HG03575 (cell line): Measurements from ENCODE around the gene CMTR1.

Experiments used
- ATAC-seq: cut with Tn5 transposase; IDR thresholded peaks from one replicate; pipeline ENCODE4 v1.9.1; 2021; ENCODE audit not compliant: unreplicated experiment, insufficient number of reproducible peaks, low FRiP score; ENCODE audit errors: extremely low read depth

Gene CMTR1

DNA sequence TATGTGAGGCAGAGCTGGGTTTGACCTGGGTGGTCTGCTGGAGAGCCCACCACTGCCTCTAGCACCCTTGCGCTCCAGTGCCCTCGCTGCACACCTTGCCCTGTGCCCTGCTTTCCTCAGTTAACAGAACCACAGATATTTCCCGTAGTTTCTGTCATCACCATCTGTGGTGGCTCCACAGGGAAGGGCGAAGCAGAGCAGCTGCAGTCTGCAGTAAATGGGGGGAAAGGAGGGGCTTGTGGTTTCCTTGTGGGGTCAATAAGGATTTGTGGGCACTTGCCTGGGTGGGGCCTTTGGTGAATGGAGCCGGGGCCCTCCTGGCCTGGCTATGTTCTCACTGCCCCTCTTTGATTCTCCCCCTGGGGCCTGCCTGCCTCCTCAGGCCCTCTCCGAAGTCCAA, 87.9 kb downstream of the CMTR1 start:
- ATAC-seq: no peak

- no peak for ATAC-seq
These were observed 88.7 kb downstream of the CMTR1 start for GRCh38 chr6:37521674-37522073.

DNA sequence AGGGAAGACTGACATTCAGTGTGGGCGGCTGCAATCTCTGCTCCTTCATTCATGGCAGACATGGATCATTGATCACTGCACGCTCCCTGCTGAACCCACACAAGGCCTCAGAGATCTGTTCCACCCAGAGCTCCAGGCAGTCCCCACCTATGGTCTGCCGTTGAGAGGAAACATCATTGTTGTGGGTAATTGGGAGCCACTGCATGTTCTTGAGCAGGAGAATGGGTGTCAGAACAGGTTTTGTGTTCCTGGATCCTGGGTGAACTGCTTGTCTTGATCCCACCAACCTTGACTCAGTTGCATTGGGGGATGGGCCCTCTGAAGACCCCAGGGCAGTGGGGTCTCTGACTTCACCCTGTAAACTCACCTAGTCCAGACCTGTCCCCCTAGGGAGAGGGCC, 89.8 kb downstream of the CMTR1 start:
- ATAC-seq: no peak

DNA sequence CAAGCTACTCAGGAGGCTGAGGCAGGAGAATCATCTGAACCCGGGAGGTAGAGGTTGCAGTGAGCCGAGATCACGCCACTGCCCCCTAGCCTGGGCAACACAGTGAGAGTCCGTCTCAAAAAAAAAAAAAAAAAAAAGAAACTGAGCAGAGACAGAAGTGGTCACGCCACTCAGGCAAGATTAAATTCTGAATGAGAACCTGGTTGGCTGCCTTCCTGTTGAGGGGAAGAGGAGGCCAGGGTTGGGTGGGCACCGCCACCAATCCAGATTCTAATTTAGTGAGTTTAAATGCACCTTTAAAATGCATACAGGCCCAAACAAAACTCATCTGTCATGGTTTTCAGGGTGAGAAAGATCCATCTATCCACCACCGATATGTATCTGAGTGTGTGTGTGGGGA, 90.4 kb downstream of the CMTR1 start:
- ATAC-seq: no peak

DNA sequence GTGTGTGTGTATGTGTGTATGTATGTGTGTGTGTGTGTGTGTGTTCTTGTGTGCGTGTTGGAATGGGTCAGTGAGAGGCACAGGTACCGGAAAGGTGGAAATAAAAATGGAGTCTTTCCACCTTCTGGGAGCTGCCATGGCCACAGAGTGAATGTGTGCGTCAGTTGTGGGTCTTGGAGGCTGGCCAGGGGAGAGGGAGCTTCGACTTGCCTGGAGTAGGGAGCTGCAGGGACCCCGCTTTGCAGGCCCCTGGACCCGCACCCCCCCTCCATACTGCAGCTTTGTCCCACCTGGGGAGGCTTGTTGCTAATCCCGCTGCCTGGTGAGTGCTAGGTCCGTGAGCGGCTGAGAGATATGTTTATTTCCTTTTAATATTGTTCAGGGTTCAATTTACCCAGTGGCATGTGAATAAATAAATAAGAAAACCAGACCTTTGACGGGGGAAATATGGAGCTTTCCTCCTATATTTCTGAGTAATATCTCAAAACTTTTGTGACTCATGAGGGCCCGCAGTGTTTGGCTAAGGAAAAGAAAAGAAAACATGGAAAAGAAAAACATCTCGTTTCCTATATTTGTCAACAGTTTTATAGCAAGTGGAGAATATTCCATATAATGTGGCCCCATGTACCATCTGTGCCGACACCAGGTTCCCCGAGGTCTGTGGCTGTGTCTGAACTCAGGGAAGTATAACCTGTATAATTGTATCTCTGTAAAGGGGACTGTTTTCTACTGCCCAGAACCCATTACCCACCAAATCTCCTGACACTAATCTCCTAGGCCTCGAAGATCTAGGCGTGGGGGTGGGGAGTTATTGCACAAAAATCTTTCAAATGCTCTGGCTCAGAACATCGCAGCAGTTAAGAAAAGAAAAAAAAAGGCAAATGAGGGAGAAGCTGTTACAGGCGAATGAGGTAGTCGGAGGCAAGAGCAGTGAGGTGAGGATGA, 91.3 kb downstream of the CMTR1 start:
- no peak for ATAC-seq

GRCh38 chr6:37524970-37525318, 91.9 kb downstream of the CMTR1 start:
- no peak for ATAC-seq

DNA sequence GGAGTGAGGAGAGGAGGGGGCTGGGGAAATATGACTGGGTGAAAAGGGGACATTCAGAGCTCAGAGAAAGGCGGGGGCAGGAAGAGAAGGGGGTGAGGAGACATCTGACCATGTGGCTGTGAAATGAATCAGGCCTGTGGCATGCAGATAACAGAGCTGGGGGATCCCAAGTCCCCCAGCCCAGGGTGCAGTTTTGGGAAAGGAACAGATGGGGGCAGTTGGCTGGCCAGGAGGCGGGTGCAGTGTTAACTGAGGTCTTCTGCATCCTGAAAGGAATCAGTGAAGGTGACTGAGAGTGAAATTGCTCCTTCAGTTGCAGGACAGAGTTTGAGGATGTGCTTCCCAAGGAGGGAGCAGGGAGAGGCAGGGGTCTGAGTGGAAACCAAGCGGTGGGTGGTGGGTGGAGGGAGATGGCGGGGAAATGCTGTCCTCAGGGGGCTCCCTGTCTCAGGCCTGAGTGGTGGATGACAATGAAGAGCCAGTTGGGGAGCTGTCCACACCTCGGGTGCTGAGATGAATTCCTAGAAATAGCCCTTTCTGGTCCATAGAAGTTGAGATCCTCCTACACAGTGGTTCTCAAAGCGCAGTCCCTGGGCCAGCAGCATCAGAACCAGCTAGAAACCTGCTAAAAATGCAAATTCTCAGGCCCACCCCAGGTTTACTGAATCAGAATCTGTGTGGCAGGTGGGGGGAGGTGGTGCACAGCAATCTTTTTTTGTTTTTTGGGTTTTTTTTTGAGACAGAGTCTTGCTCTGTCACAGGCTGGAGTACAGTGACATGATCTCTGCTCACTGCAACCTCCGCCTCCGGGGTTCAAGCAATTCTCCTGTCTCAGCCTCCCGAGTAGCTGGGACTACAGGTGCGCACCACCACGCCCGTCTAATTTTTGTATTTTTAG, 92.7 kb downstream of the CMTR1 start:
- ATAC-seq: no peak

DNA sequence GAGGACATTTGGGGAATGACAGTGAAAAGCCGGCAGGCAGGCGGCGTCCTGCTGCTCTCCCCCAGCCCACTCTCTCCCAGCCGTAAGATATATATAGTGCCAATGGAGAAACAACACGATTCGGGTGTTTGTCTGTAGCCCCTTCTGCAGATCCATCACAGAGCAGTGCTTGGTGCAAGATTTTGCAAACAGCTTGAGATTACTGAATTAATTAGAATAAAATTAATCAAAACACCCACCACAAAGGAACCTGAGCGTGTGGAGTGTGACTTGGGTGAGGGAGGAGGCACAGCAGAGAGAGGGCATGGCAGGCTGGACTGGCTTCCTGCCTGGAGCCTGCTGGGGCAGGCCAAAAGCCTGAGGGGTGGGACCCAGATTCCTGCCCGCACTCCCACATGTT, 95.5 kb downstream of the CMTR1 start:
- no peak for ATAC-seq

- ATAC-seq: no peak
These were observed 97.3 kb downstream of the CMTR1 start for GRCh38 chr6:37530297-37530696.

DNA sequence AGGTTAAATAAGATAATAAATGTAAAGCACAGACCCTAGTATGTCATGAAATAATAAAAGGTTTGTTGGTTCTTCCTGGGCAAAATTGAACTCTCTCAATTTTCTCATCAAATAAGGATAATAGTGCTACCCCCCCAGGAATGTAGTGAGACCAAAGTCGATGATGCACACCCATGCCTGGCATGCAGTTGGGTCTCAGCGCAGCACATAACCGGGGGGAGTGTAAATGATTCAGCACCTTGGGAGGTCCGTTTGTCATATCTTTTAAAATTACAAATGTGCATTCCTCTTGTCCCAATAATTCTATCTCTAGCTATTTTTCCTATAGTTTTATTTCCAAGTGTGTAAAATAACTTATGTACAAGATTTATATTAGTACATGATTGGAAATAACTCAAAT, 98.0 kb downstream of the CMTR1 start:
- no peak for ATAC-seq
